ENCODE measurements around the gene SH3GLB1. TPM values are rescaled to one million over a fixed set of nuclear protein-coding genes. Genes with fewer than 3 reads are reported as not detected.

SH3GLB1 gene
- total and polyA plus RNA-seq, 2 of the 8 experiments (the other 6 are each of a cell fraction or from before 2014, with no cell fraction given), result 7.7 to 43.1 TPM

DNA sequence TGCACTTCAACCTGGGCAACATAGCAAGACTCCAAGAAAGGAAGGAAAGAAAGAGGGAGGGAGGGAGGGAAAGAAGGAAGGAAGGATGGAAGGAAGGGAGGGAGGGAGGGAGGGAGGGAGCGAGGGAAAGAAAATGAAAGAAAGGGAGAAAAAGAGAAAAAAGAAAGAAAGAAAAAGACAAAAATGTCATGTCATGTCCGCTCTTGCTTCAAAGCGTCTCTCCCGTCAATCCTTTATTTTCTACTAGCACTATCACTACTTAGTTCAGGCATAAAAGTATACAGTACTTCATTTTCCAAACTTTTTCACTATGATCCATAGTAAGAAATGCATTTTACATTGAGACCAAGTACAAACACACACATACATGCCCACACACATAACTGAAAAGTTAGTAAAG is 64.7 kb downstream of the SH3GLB1 start (continued):
- TF ChIP-seq EP300 (IDR thresholded peaks at IDR 0.05; ENCODE audit: borderline replicate concordance in 1 of 2, low read depth in 2 of 2, low read length in 2 of 2) (no peak), RAD21 (IDR thresholded peaks at IDR 0.05 in 1 of 2, conservative IDR thresholded peaks at IDR 0.05 in 1 of 2; ENCODE audit: low read depth in 2 of 2, low read length in 2 of 2) (no peak), KDM4A (IDR thresholded peaks at IDR 0.05; ENCODE audit: low read depth, low read length, severe bottlenecking) (no peak), SIN3A (conservative IDR thresholded peaks at IDR 0.05 in 1 of 2, IDR thresholded peaks at IDR 0.05 in 1 of 2; ENCODE audit: low read depth in 1 of 2, low read length in 2 of 2) (no peak), TEAD4 (IDR thresholded peaks at IDR 0.05; ENCODE audit: low read depth, low read length) (no peak), BCL11A (IDR thresholded peaks at IDR 0.05; ENCODE audit: low read depth in 2 of 2, low read length in 2 of 2) (no peak), KDM1A (IDR thresholded peaks at IDR 0.05; ENCODE audit: borderline replicate concordance, low read length) (no peak), BRCA1 (IDR thresholded peaks at IDR 0.05; ENCODE audit: low read depth, low read length) (no peak), RBBP5 (IDR thresholded peaks at IDR 0.05; ENCODE audit: borderline replicate concordance, low read depth, low read length) (no peak), GABPA (IDR thresholded peaks at IDR 0.05; ENCODE audit: borderline replicate concordance, insufficient read depth, low read length) (no peak), SRF (IDR thresholded peaks at IDR 0.05; ENCODE audit: low read depth, low read length) (no peak)
